Measurements from ENCODE around the gene C2orf78.

Gene C2orf78

DNA sequence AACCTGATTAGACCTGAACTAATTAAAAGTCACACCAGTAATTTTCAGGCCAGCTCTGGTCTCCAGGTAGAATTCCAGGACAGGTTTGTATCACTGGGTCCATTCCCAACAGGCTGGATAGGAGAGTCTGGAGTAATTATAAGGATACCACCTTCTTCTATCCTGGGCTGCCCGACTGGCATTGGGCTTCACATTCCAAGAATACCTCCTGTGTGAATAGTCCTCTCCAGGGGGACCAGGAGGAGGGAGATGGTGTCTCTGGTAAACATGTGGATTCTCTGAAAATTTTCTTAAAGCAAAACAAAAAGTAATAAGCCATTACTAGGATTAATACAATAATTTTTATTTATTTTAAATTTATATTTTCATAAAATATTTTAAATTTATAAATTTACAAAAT lies 21.4 kb upstream of the C2orf78 start:
- peaks cover 8% of the 10 kb centered on the region for H3K36me3 ChIP-seq (ENCODE audit: control insufficient read depth, insufficient read depth, low read length)

DNA sequence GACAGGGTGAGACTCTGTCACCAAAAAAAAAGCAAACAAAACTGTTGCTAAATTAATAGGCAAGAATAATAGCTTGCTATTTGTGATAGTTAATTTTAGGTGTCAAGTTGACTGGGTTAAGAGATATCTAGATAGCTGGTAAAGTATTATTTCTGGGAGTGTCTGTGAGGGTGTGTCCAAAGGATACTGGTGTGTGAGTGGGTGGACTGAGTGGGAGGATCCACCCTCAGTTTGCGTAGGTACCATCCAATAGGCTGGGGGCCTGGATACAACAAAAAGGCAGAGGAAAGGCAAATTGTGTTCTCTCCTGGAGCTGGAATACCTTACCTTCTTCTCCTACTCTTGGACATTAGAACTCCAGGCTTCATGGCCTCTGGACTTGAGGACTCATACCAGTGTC lies 19.0 kb upstream of the C2orf78 start:
- H3K36me3 ChIP-seq (ENCODE audit: control insufficient read depth, insufficient read depth, low read length) = peaks cover 11% of the 10 kb centered on the region
- DNase-seq (ENCODE audit: extremely low read depth, insufficient read length) = no peak
- TF ChIP-seq, protein P1, sequence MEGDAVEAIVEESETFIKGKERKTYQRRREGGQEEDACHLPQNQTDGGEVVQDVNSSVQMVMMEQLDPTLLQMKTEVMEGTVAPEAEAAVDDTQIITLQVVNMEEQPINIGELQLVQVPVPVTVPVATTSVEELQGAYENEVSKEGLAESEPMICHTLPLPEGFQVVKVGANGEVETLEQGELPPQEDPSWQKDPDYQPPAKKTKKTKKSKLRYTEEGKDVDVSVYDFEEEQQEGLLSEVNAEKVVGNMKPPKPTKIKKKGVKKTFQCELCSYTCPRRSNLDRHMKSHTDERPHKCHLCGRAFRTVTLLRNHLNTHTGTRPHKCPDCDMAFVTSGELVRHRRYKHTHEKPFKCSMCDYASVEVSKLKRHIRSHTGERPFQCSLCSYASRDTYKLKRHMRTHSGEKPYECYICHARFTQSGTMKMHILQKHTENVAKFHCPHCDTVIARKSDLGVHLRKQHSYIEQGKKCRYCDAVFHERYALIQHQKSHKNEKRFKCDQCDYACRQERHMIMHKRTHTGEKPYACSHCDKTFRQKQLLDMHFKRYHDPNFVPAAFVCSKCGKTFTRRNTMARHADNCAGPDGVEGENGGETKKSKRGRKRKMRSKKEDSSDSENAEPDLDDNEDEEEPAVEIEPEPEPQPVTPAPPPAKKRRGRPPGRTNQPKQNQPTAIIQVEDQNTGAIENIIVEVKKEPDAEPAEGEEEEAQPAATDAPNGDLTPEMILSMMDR (IDR thresholded peaks at IDR 0.05; ENCODE audit: insufficient read depth, low read length, poor library complexity, severe bottlenecking) = no peak
- H3K4me3 ChIP-seq (replicated peaks; ENCODE audit: low read depth, low read length) = no peak overlapping the region
- H3K27me3 ChIP-seq (replicated peaks; ENCODE audit: control insufficient read depth, insufficient read depth, low read length) = no peaks in the 10 kb centered on the region

More for the DNA sequence above, 21.4 kb upstream of the C2orf78 start:
- Histone ChIP-seq H3K27me3 (replicated peaks; ENCODE audit: control insufficient read depth, insufficient read depth, low read length) (no peaks in the 10 kb centered on the region), H3K4me3 (replicated peaks; ENCODE audit: low read depth, low read length) (no peak overlapping the region)
- no peak for DNase-seq (ENCODE audit: extremely low read depth, insufficient read length)
- TF ChIP-seq, protein P1 (IDR thresholded peaks at IDR 0.05; ENCODE audit: insufficient read depth, low read length, poor library complexity, severe bottlenecking) = no peak

DNA sequence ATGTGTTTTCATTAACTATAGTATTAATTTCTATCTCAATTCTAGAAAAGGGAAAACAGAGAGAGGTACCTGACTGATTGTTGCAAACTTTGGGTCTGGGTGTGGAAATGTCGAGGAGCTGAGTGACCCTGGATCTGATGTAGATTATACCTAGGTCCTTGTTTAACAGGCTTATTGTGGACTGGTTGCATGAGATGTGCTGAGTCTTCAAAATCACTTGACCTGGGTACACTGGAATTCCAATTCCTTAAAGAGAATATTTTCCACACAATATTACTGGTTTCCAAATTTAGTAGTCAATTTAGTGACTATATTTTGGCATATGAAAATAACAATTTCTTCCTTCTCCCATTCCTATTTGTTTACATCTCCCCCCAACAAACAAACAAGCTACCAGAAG lies 17.6 kb upstream of the C2orf78 start:
- Histone ChIP-seq H3K36me3 (ENCODE audit: control insufficient read depth, insufficient read depth, low read length) (peaks cover 15% of the 10 kb centered on the region), H3K27me3 (replicated peaks; ENCODE audit: control insufficient read depth, insufficient read depth, low read length) (no peaks in the 10 kb centered on the region), H3K4me3 (replicated peaks; ENCODE audit: low read depth, low read length) (no peak overlapping the region)
- DNase-seq (ENCODE audit: extremely low read depth, insufficient read length) = no peak
- TF ChIP-seq, protein P1 (IDR thresholded peaks at IDR 0.05; ENCODE audit: insufficient read depth, low read length, poor library complexity, severe bottlenecking) = no peak

DNA sequence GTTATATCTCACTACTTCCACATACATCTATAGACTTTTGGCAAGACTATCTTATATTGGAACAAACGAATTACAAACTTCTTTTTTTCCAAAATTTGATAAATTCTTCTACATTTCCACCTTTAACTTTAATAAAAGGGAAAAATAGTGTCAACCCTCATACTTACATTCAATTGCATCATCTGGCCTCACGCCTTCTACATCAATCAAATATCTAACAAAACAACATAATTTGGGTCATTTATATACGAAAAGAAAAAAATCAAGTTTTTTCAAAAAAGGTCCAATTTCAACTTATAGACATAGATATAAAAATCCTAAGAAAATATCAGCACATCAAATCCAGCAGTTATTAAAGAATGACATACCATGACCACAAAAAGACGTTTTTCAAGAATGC lies 17.0 kb upstream of the C2orf78 start:
- Histone ChIP-seq H3K4me3 (replicated peaks; ENCODE audit: low read depth, low read length) (no peak overlapping the region), H3K27me3 (replicated peaks; ENCODE audit: control insufficient read depth, insufficient read depth, low read length) (no peaks in the 10 kb centered on the region), H3K36me3 (ENCODE audit: control insufficient read depth, insufficient read depth, low read length) (peaks cover 15% of the 10 kb centered on the region)
- no peak for DNase-seq (ENCODE audit: extremely low read depth, insufficient read length)
- TF ChIP-seq, protein P1 (IDR thresholded peaks at IDR 0.05; ENCODE audit: insufficient read depth, low read length, poor library complexity, severe bottlenecking) = no peak

DNA sequence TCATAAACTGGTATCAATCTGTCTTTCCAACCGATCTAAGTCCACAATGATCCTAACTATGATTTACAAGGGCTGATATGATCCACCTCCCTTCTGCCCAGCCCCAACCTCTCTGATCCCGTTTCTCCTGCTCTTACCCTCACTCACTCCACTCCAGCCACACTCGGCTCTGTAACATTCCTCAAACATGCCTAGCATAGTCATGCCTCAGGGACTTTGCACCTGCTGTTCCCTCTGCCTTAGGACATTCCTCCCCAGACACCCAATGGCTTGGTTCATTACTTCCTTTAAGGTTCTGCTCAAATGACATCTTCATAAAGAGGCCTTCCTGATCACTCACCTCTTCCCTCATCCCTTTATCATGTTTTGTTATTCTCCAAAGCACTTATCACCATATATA lies 13.3 kb upstream of the C2orf78 start:
- H3K4me3 ChIP-seq (replicated peaks; ENCODE audit: low read depth, low read length) = no peak overlapping the region
- TF ChIP-seq, protein P1 (IDR thresholded peaks at IDR 0.05; ENCODE audit: insufficient read depth, low read length, poor library complexity, severe bottlenecking) = no peak
- H3K27me3 ChIP-seq (replicated peaks; ENCODE audit: control insufficient read depth, insufficient read depth, low read length) = no peaks in the 10 kb centered on the region
- no peak for DNase-seq (ENCODE audit: extremely low read depth, insufficient read length)
- H3K36me3 ChIP-seq (ENCODE audit: control insufficient read depth, insufficient read depth, low read length) = peaks cover 10% of the 10 kb centered on the region

DNA sequence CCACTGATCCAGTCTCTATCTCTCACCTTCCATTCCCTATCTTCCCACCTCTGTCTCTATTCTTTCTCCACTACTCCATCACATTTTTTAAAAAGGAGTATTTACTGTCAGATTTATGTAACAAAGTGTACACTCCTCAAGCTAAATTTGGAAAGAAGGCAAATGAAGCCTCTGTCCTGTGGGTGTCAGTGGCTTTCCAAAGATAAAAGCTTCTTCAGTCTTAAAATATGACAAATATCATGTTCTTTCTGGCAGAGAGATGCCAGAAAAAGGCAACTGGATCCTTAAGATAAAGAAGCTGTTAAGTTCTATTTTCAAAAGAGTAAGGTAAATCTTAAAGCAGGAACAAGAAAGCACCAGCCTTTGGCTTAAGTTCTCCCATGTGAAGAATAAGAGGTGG lies 11.2 kb upstream of the C2orf78 start:
- Histone ChIP-seq H3K36me3 (ENCODE audit: control insufficient read depth, insufficient read depth, low read length) (peaks cover 13% of the 10 kb centered on the region), H3K4me3 (replicated peaks; ENCODE audit: low read depth, low read length) (no peak overlapping the region), H3K27me3 (replicated peaks; ENCODE audit: control insufficient read depth, insufficient read depth, low read length) (no peaks in the 10 kb centered on the region)
- TF ChIP-seq, protein P1 (IDR thresholded peaks at IDR 0.05; ENCODE audit: insufficient read depth, low read length, poor library complexity, severe bottlenecking) = no peak
- no peak for DNase-seq (ENCODE audit: extremely low read depth, insufficient read length)
